GM13977 (cell line): Measurements from ENCODE around the gene COBLL1.

Experiments
- DNase-seq: peaks from one replicate; pipeline ENCODE4 v3.0.0; 2012; ENCODE audit warnings: low spot score
- in situ Hi-C: fragments of 300-500 bp; cut with MboI; formaldehyde crosslinking; loops from one replicate; pipeline ENCODE4 v1.12.0; 2022; ENCODE audit warnings: low sequenced_read_pairs, low pct_unique_long_range_greater_than_20kb, mixed read lengths, inconsistent platforms; ENCODE audit not compliant: unreplicated experiment
- TF ChIP-seq, protein P1 (sequence below): IDR thresholded peaks from 2 replicates; pipeline ENCODE4 v1.5.1; 2012; ENCODE audit warnings: mild to moderate bottlenecking, control low read depth; ENCODE audit not compliant: insufficient read depth; ENCODE audit errors: extremely low read depth, missing control alignments

Gene COBLL1

GRCh38 chr2:164693834-164694233 lies 147.8 kb downstream of the COBLL1 start:
- in situ Hi-C loops = no loop called here
- DNase-seq = no peak
- TF ChIP-seq, protein P1, sequence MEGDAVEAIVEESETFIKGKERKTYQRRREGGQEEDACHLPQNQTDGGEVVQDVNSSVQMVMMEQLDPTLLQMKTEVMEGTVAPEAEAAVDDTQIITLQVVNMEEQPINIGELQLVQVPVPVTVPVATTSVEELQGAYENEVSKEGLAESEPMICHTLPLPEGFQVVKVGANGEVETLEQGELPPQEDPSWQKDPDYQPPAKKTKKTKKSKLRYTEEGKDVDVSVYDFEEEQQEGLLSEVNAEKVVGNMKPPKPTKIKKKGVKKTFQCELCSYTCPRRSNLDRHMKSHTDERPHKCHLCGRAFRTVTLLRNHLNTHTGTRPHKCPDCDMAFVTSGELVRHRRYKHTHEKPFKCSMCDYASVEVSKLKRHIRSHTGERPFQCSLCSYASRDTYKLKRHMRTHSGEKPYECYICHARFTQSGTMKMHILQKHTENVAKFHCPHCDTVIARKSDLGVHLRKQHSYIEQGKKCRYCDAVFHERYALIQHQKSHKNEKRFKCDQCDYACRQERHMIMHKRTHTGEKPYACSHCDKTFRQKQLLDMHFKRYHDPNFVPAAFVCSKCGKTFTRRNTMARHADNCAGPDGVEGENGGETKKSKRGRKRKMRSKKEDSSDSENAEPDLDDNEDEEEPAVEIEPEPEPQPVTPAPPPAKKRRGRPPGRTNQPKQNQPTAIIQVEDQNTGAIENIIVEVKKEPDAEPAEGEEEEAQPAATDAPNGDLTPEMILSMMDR = no peak

DNA sequence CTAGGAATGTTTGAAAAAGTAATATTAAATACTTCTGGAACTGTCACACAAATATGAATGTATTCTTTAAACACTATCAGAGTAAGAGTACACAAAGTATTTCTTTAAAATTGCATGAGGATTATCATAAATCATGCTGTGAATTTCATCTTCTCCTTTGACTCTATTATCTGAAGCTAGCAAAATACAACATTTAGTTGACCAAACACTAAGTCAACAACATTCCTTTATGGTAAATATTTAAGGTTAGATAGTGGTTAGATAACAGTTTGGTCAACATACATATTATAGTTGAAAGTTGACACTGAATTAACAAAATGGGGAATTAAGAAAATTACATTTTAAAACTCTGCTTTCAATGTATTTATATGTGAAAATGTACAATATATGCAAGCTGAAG lies 148.2 kb downstream of the COBLL1 start:
- in situ Hi-C loops = no loop called here
- no peak for DNase-seq
- TF ChIP-seq, protein P1 = no peak

DNA sequence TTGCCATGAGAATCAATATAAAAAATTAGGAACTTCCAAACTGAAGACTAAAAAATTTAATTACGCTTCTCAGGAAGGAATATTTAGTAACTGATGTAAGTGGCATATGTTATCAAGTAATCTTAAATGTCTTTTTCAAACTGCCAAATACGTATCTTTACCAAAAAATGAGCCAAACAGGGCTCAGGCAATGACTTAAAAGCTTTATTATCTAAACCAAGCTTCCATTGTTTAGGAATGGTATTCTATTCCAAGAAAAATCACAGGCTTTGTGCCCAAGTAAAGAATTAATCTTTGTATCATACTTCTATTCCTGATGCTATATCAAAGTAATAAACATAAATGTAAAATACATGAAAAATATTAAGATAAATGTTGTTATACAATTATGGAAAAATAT lies 148.7 kb downstream of the COBLL1 start:
- in situ Hi-C loops = no loop called here
- TF ChIP-seq, protein P1 = no peak
- no peak for DNase-seq

- in situ Hi-C loops = no loop called here
Measured at GRCh38 chr2:164692114-164692513, 149.5 kb downstream of the COBLL1 start.

GRCh38 chr2:164691346-164691887 lies 150.2 kb downstream of the COBLL1 start:
- in situ Hi-C loops = no loop called here
- TF ChIP-seq, protein P1 = no peak
- DNase-seq = no peak

More at GRCh38 chr2:164692114-164692513, 149.5 kb downstream of the COBLL1 start:
- DNase-seq = no peak
- TF ChIP-seq, protein P1 = no peak

GRCh38 chr2:164690361-164690760 lies 151.3 kb downstream of the COBLL1 start:
- no peak for DNase-seq
- in situ Hi-C loops = no loop called here
- TF ChIP-seq, protein P1 = no peak
